HepG2 (cell line): ENCODE results near the gene PLA2G12B.

Source experiments
- ATF1 ChIP-seq: IDR thresholded peaks from 2 replicates; pipeline ENCODE4 v1.6.1; 2016; ENCODE audit warnings: mild to moderate bottlenecking, control low read depth
- CTCF ChIP-seq: sonication (generic); formaldehyde crosslinking; IDR thresholded peaks from 2 replicates; pipeline ENCODE4 v1.5.0; 2020; ENCODE audit warnings: mild to moderate bottlenecking, missing genetic modification reagents, moderate library complexity
- EP300 ChIP-seq, 3 experiments: sonication (generic) in 1 of 3; formaldehyde crosslinking in 1 of 3; IDR thresholded peaks; 2 replicates each; pipeline versions ENCODE4 v1.5.1 to v1.6.1; 2011 to 2020; ENCODE audit warnings: low read depth in 2 of 3, low read length in 2 of 3, borderline replicate concordance in 1 of 3, improper control_type of control experiment in 1 of 3, mild to moderate bottlenecking in 1 of 3, missing genetic modification reagents in 1 of 3, moderate library complexity in 1 of 3
- HMG20A ChIP-seq: IDR thresholded peaks from 2 replicates; pipeline ENCODE4 v1.6.1; 2016; ENCODE audit warnings: borderline replicate concordance
- HMGXB4 ChIP-seq, 2 experiments: sonication (generic) in 1 of 2; formaldehyde crosslinking in 1 of 2; IDR thresholded peaks; 2 replicates each; pipeline versions ENCODE4 v1.4.0 to v1.6.1; 2018 to 2020; ENCODE audit warnings: missing genetic modification reagents in 2 of 2, borderline replicate concordance in 1 of 2, low read depth in 1 of 2, mild to moderate bottlenecking in 1 of 2, missing biosample characterization in 1 of 2
- MIER2 ChIP-seq: IDR thresholded peaks from 2 replicates; pipeline ENCODE4 v1.6.1; 2016; ENCODE audit warnings: missing biosample characterization, missing genetic modification reagents
- MTERF4 ChIP-seq: sonication (generic); formaldehyde crosslinking; IDR thresholded peaks from 2 replicates; pipeline ENCODE4 v1.8.0; 2023; ENCODE audit warnings: mild to moderate bottlenecking, missing genetic modification reagents
- NBN ChIP-seq: fragments of 450-650 bp; conservative IDR thresholded peaks from 2 replicates; pipeline ENCODE4 v1.6.1; 2017
- NR2F6 ChIP-seq, 2 experiments: IDR thresholded peaks; 2 replicates each; pipeline ENCODE4 v1.6.1; 2016; ENCODE audit warnings: antibody characterized with exemption in 1 of 2, mild to moderate bottlenecking in 1 of 2
- POLR2AphosphoS2 ChIP-seq: IDR thresholded peaks from 2 replicates; pipeline ENCODE4 v1.6.1; 2011; ENCODE audit warnings: low read depth, low read length, improper control_type of control experiment
- RFX5 ChIP-seq: IDR thresholded peaks from 2 replicates; pipeline ENCODE4 v1.6.1; 2011; ENCODE audit warnings: low read depth, low read length, improper control_type of control experiment
- TOPORS ChIP-seq: sonication (generic); formaldehyde crosslinking; IDR thresholded peaks from 2 replicates; pipeline ENCODE4 v1.8.0; 2023; ENCODE audit warnings: mild to moderate bottlenecking, missing genetic modification reagents
- ZFP36L1 ChIP-seq: sonication (generic); formaldehyde crosslinking; IDR thresholded peaks from 2 replicates; pipeline ENCODE4 v1.8.0; 2022; ENCODE audit warnings: mild to moderate bottlenecking, missing genetic modification reagents, moderate library complexity
- ZNF138 ChIP-seq: sonication (generic); formaldehyde crosslinking; IDR thresholded peaks from 2 replicates; pipeline ENCODE4 v1.5.0; 2020; ENCODE audit warnings: mild to moderate bottlenecking, low read depth, missing genetic modification reagents

- no peak for TF ChIP-seq CTCF (CRISPR knock-in tag)
- no peak for TF ChIP-seq ATF1 (CRISPR knock-in tag)
- no peak for TF ChIP-seq MIER2 (CRISPR knock-in tag)
- no peak for TF ChIP-seq MTERF4 (CRISPR knock-in tag)
- no peak for TF ChIP-seq NBN
- no peak for TF ChIP-seq TOPORS (CRISPR knock-in tag)
- TF ChIP-seq EP300 (IDR thresholded peaks at IDR 0.05; ENCODE audit: low read depth in 2 of 2, low read length in 2 of 2): no peak
- TF ChIP-seq EP300 (CRISPR knock-in tag; IDR thresholded peaks at IDR 0.05; ENCODE audit: borderline replicate concordance): no peak
- TF ChIP-seq HMG20A (CRISPR knock-in tag): no peak
- no peak for TF ChIP-seq ZFP36L1 (CRISPR knock-in tag)
- TF ChIP-seq POLR2AphosphoS2: no peak
- no peak for TF ChIP-seq NR2F6 (IDR thresholded peaks at IDR 0.05)
- TF ChIP-seq NR2F6 (CRISPR knock-in tag; IDR thresholded peaks at IDR 0.05): no peak
- no peak for TF ChIP-seq RFX5
- no peak for TF ChIP-seq ZNF138 (CRISPR knock-in tag)
- no peak for TF ChIP-seq HMGXB4 (CRISPR knock-in tag; IDR thresholded peaks at IDR 0.05; ENCODE audit: borderline replicate concordance in 1 of 2, low read depth in 1 of 2)
Measured at GRCh38 chr10:72948762-72949161, 5.8 kb downstream of the PLA2G12B start.
